Activated CD4-positive, alpha-beta T cell treated with anti-CD3 and anti-CD28 coated beads, Interleukin-2, Interleukin-4, amounts not matched to agents 100 ng/mL and 50 ng/mL, durations not matched to agents 16 hours and 8 hours (primary cell): ENCODE results near the gene PDE4D.
A peak's percentile ranks its signal among the peaks of the same experiment; 100 is the strongest.
"Not testable (repeated sequence)": the region's sequence is repeated elsewhere in the genome, so short reads cannot be mapped to it uniquely, and the experiment has no call there.

Source experiments
- DNase-seq: peaks from one replicate; pipeline ENCODE4 v3.0.0-alpha.2; 2020; ENCODE audit warnings: low spot score

The PDE4D gene

GRCh38 chr5:59582746-59583145 lies 310.8 kb downstream of the PDE4D start:
- no peak for DNase-seq

DNA sequence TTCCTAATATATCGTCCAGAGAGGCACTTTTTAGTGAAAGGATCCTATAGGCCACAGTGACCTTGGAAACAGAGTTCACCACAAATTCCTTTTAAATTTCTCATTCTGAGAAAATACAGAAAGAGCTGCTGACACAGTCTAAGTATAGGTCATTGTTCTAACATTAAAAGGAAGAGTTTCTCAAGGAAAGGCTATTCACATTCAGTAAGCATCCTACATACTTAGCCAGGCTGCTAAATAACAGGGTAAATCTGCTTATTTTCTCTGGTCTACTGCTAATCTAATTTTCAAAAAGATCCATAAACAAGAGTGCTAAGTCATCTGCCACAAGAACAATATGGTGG lies 313.7 kb downstream of the PDE4D start:
- no peak for DNase-seq

- no peak for DNase-seq
These were observed 314.3 kb downstream of the PDE4D start for GRCh38 chr5:59579101-59579823.

DNA sequence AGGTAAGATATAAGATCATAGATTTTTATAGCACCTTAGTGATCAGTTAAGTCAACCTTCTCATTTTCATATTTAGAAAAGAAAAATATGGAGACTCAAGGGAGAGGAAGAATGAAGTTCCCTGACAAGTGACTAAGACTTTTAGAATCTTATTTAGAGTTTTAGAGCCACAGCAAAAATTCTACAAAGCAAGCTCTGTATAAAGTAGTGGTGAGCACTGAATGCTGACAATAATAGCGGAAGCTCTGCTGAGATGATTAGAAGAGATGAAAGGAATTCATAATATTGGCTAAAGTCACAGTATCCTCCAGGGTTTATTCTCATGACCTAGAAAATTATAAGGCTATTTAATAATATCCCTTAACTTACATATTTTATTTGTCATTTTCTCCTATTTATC lies 316.0 kb downstream of the PDE4D start:
- no peak for DNase-seq

GRCh38 chr5:59575648-59576445 lies 317.7 kb downstream of the PDE4D start:
- DNase-seq, result no peak

- not testable (repeated sequence) for DNase-seq
These were observed 320.0 kb downstream of the PDE4D start for GRCh38 chr5:59573509-59573908.

DNA sequence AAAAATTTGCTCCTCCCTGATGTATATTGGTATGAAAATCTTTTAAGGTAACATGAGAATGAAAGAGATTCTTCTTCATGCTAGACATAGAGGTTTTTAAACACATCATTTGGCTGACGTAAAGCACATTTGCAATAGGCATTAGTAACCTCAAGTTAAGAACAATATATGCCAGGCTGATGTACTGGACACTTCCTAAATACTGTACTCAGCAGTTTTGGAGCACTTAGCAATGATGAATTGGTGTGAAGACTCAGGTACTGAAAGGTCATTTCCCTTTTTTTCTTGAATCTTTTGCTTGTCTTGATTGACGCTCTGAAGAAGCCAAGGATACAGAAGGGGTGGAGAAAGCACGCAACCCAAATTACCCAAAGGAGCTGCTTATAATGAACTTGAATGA lies 322.5 kb downstream of the PDE4D start:
- DNase-seq, result no peak

DNA sequence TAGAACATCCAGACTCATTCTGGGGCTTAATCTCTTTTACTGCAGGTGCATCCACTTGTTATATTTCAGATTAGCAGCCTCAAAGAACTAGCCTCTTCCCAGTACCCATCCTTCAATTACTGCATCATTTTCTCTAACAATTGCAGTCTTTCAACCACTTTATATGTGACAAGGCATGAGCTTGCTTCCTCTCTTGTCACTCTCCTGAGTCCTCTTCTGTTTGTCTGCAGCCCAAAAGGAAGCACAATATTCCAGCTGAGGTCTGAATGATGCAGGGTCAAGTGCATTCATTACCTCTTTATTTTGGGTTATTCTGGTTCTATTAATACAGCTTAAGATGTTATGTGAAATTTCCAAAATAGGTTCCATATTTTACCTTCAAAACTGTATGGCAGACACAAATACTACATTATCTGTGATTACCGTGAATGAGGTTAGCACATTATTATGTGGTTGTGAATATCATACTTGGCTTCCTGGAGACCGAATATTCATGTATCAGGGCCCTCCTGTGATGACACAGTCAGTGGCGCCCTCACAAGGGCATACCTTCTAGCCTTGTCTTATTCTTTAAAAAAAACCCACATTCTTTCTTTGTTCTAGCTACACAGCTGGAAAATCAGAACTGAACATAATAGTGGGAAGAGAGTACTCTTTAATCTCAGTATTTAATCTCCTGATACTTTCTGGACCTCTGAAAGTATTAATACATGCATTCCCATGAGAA lies 323.8 kb downstream of the PDE4D start:
- DNase-seq, result no peak

GRCh38 chr5:59569158-59569557 lies 324.4 kb downstream of the PDE4D start:
- no peak for DNase-seq

DNA sequence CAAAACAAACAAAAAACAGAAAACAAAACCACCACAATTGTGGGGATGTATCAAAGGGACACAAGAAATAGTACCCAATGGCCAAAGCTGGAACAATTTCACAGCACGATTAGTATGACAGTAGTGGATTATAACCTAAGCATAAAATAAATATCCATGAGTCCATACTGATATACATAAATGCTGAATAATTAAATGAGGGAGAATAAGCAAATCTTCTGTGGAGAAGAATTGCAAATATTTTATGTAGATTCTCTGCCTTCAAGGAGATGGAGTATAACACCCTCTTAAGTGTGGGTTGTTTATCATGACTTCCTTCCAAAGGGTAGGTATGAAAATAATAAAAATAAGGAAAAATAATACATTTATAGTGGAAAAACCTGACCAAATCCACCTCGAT lies 325.4 kb downstream of the PDE4D start:
- DNase-seq, result no peak

DNA sequence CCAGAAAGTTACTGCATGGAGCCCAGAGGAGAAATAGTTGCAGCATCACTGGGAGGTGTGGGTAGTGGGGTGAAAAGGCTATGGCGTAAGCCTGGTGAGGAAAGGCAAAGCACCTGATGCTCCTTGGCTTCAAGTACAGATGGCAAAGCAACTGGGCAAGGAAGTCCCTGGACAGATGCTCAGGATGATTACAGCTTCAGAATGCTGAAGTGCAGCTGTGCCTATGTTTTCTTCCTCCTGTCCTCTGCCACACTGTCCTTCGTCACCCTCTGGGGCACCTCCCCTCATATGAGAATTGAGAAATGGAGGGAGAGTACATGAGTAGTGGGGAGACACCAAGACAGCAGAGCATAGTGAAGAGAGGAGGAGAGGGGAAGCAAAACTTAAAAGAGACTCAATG lies 328.0 kb downstream of the PDE4D start:
- DNase-seq, result no peak

DNA sequence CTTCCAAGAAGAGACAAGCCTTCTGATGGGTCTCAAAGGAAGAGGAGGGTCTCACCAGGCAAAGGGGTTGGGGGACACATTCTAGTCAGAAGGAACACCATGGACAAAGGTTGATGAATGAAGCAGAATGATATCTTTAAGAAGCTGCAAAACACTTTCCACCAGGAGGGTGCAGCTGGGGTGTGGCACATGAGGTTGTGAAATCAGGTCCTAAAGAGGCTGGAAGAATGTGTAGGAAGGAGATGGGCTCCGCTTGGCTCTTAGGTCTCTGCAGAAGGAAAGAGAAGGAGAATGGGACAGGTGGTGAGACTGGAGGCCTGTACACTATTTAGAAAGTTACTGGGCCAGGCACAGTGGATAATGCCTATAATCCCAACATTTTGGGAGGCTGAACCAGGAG lies 328.6 kb downstream of the PDE4D start:
- DNase-seq, result no peak

DNA sequence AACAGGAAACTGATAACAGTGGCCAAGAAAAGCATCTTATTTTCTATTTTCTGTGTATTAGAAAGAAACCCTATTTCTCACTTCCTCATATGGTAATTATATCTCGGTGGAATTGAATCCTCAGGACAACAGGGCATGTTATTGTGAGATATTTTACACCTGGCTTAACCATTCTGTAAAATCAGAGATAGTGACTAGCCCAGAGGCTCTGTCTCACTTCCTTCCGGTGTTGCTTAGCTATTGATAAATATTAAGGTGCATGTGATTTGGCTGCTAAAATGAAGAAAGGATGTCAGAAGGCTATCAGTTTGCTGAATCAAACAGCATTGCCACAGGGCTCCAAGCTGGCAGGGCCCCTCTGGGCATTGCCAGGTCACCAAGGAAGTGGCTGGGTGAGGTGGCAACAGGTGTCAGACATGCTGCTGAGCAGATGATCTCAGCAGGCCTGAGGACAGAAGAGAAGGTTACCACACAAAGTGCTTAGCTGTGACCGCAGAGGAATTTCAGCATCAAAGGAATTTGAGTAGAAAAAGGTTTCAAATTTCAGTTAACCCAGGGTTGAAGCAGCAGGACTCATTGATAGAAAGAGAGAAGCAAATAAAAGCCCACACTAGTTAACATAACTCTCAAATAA lies 330.7 kb downstream of the PDE4D start:
- peak; percentile 11 for DNase-seq

- DNase-seq, result no peak
These were observed 333.0 kb downstream of the PDE4D start for GRCh38 chr5:59560553-59560952.

DNA sequence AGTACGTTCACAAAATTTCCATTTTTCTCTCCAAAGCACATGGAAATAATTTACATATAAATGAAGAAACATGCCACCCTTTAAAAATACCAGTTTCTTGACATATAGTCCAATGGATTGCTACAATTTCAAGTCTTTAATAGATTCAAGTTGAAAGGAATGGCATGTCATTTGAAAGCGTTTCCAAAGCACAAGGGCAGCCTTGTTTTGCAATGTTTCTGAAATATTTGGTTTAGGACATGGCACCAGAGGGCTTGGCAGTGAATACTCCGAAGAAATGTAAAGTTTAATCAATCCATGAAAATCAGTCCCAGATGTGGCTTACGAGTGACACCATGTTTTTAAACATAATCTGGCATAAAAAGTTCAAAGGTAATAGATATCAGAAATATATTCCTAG lies 333.7 kb downstream of the PDE4D start:
- DNase-seq, result no peak

- DNase-seq, result no peak
These were observed 334.2 kb downstream of the PDE4D start for GRCh38 chr5:59559323-59559722.

DNA sequence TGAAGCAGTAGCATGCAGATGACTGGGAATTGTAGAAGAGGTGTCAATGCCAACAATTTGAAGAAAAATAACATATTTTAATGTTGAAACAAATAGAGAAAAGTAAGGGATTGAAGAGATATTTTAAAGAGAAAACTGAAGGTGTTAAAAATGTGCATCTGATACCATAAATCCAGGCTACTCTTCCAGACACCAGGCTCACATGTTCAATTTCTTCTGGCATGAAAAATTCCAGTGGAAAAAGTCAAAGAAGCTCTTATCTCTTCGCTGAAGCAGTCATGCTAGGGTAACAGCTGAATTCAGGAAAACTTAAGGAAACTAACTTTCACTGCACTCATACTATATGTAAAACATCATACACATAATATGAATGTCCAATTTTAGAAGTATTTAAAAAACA lies 335.0 kb downstream of the PDE4D start:
- DNase-seq, result no peak

GRCh38 chr5:59557572-59557971 lies 336.0 kb downstream of the PDE4D start:
- DNase-seq, result no peak

- no peak for DNase-seq
These were observed 337.9 kb downstream of the PDE4D start for GRCh38 chr5:59555596-59555995.

- no peak for DNase-seq
These were observed 339.0 kb downstream of the PDE4D start for GRCh38 chr5:59554501-59554900.

- DNase-seq, result no peak
These were observed 339.5 kb downstream of the PDE4D start for GRCh38 chr5:59553992-59554391.

DNA sequence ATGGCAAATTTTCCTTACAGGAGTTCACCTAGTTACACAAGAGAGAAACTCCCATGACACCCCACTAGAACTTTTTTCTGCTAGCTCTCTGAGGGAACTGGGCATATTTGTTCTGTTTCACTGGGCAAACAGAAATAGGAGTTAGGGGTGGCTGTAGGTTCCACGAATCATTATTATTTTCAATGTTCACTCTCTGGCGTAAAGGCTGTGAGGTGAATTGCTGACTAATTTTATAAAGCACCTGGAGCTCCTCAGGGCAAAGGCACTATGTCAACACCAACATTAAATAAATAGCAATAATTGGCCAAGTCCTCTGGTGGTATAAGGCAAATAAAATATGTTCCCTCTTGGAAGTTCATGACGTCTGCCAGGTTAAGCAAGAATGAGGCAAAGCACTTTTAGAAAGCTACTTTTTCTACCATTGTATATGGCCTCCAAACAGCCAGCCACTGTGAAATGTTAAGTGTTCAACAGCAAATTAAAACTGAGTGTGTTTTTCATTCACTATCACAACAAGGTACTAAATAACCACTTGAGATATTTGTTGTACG lies 344.6 kb downstream of the PDE4D start:
- no peak for DNase-seq
